Mesodermal cell (in vitro differentiated cells): Measurements from ENCODE around the gene PLCB3.

Experiments used
- H3K27ac ChIP-seq: 2 replicates; pipeline ENCODE4 v1.7.0; 2013; ENCODE audit warnings: mild to moderate bottlenecking, low read depth, low read length, moderate library complexity; ENCODE audit not compliant: severe bottlenecking
- H3K36me3 ChIP-seq: 2 replicates; pipeline ENCODE4 v1.7.1; 2013; ENCODE audit warnings: mild to moderate bottlenecking, low read length, moderate library complexity; ENCODE audit not compliant: control insufficient read depth, insufficient read depth
- H3K4me1 ChIP-seq: one replicate; pipeline ENCODE4 v1.7.1; 2013; ENCODE audit warnings: mild to moderate bottlenecking, low read length; ENCODE audit not compliant: insufficient read depth, control insufficient read depth, poor library complexity, severe bottlenecking
- H3K4me3 ChIP-seq: 2 replicates; pipeline ENCODE4 v1.7.0; 2013; ENCODE audit warnings: low read length, control low read depth, mild to moderate bottlenecking; ENCODE audit not compliant: insufficient read depth, poor library complexity, severe bottlenecking; ENCODE audit errors: extremely low read depth
- H3K9me3 ChIP-seq: 2 replicates; pipeline ENCODE4 v1.7.1; 2013; ENCODE audit warnings: mild to moderate bottlenecking, low read length, moderate library complexity; ENCODE audit not compliant: control insufficient read depth
- WGBS, 2 experiments: methylation state at CpG; one replicate each; pipeline ENCODE4 v1.1.5; 2013; ENCODE audit warnings: missing lambda C conversion rate in 2 of 2; ENCODE audit not compliant: insufficient coverage in 2 of 2; 5-methylcytosine and 5-hydroxymethylcytosine counted together

Gene PLCB3

GRCh38 chr11:64222651-64223000, 28.7 kb upstream of the PLCB3 start:
- peaks cover 11% of the 10 kb centered on the region for H3K4me1 ChIP-seq
- no peak overlapping the region for H3K27ac ChIP-seq
- no peaks in the 10 kb centered on the region for H3K9me3 ChIP-seq
- 97 to 98% methylated on average over 8 of the region's 9 CpGs for WGBS, 2 experiments
- H3K36me3 ChIP-seq = peaks cover 29% of the 10 kb centered on the region
- H3K4me3 ChIP-seq = no peak overlapping the region

- WGBS, 2 experiments = 96 to 97% methylated on average over 22 to 23 of the region's 24 CpGs
- H3K9me3 ChIP-seq = no peaks in the 10 kb centered on the region
- H3K4me3 ChIP-seq = no peak overlapping the region
- peaks cover 29% of the 10 kb centered on the region for H3K36me3 ChIP-seq
- H3K4me1 ChIP-seq = peaks cover 11% of the 10 kb centered on the region
- H3K27ac ChIP-seq = no peak overlapping the region
Observed at GRCh38 chr11:64223001-64223651, 28.2 kb upstream of the PLCB3 start.

- no peaks in the 10 kb centered on the region for H3K9me3 ChIP-seq
- no peak overlapping the region for H3K4me3 ChIP-seq
- H3K27ac ChIP-seq = no peak overlapping the region
- H3K36me3 ChIP-seq = peaks cover 31% of the 10 kb centered on the region
- H3K4me1 ChIP-seq = peaks cover 11% of the 10 kb centered on the region
- 93 to 96% methylated on average over 16 to 17 of the region's 17 CpGs for WGBS, 2 experiments
Observed at GRCh38 chr11:64224151-64224890, 27.0 kb upstream of the PLCB3 start.

- Histone ChIP-seq H3K4me3 (peak overlapping the region; percentile 60), H3K36me3 (peaks cover 30% of the 10 kb centered on the region), H3K4me1 (peaks cover 11% of the 10 kb centered on the region), H3K9me3 (no peaks in the 10 kb centered on the region), H3K27ac (peak overlapping the region; percentile 37)
- WGBS, 2 experiments = 80 to 82% methylated on average over 17 to 19 of the region's 22 CpGs
Observed at GRCh38 chr11:64224891-64225607, 26.3 kb upstream of the PLCB3 start.

- peaks cover 11% of the 10 kb centered on the region for H3K4me1 ChIP-seq
- peak within 1 kb of the TSS; percentile 37 for H3K27ac ChIP-seq
- peak within 1 kb of the TSS; percentile 60 for H3K4me3 ChIP-seq
- WGBS, 2 experiments = 1% methylated on average over 46 to 47 of the region's 54 CpGs
- no peaks in the 10 kb centered on the region for H3K9me3 ChIP-seq
- peaks cover 23% of the 10 kb centered on the region for H3K36me3 ChIP-seq
Observed at GRCh38 chr11:64225608-64226506, 25.5 kb upstream of the PLCB3 start, which contains the start of the genes NUDT22 and TRPT1. Gene NUDT22 (plus strand): TSS chr11:64226274. CDS start chr11:64226653, 379 bp downstream. Gene TRPT1 (minus strand): TSS chr11:64226186. CDS start chr11:64225860, 326 bp downstream.

- Histone ChIP-seq H3K9me3 (no peaks in the 10 kb centered on the region), H3K4me1 (peaks cover 11% of the 10 kb centered on the region), H3K27ac (no peak overlapping the region), H3K36me3 (peaks cover 18% of the 10 kb centered on the region), H3K4me3 (peak overlapping the region; percentile 60)
- WGBS, 2 experiments = 36 to 38% methylated on average over 23 to 26 of the region's 26 CpGs
Observed at GRCh38 chr11:64226507-64227051, 24.8 kb upstream of the PLCB3 start.

GRCh38 chr11:64227405-64227956, 23.8 kb upstream of the PLCB3 start:
- Histone ChIP-seq H3K27ac (no peak overlapping the region), H3K9me3 (no peaks in the 10 kb centered on the region), H3K36me3 (peaks cover 18% of the 10 kb centered on the region), H3K4me1 (peaks cover 11% of the 10 kb centered on the region), H3K4me3 (no peak overlapping the region)
- WGBS, 2 experiments = 88% methylated on average over 1 of the region's 3 CpGs; no CpG with 5 or more reads in 1 of the 2 experiments

- H3K27ac ChIP-seq = no peak overlapping the region
- H3K9me3 ChIP-seq = no peaks in the 10 kb centered on the region
- no peak overlapping the region for H3K4me3 ChIP-seq
- H3K36me3 ChIP-seq = peaks cover 7% of the 10 kb centered on the region
- peaks cover 11% of the 10 kb centered on the region for H3K4me1 ChIP-seq
- WGBS, 2 experiments = 98% methylated on average over 9 to 10 of the region's 12 CpGs
Observed at GRCh38 chr11:64229090-64229743, 22.1 kb upstream of the PLCB3 start.

GRCh38 chr11:64229744-64230170, 21.6 kb upstream of the PLCB3 start:
- Histone ChIP-seq H3K36me3 (peaks cover 2% of the 10 kb centered on the region), H3K9me3 (no peaks in the 10 kb centered on the region), H3K4me1 (peaks cover 11% of the 10 kb centered on the region), H3K27ac (peak overlapping the region; percentile 17), H3K4me3 (peak overlapping the region; percentile 54)
- WGBS, 2 experiments = 66 to 70% methylated on average over 13 of the region's 13 CpGs
